ENCODE measurements around the gene NOA1. TPM values are rescaled to one million over a fixed set of nuclear protein-coding genes. Genes with fewer than 3 reads are reported as not detected.
"Not testable (repeated sequence)": the region's sequence is repeated elsewhere in the genome, so short reads cannot be mapped to it uniquely, and the experiment has no call there.

The NOA1 gene
- total RNA-seq, 4 donors from 2014 or later: 17.4 to 29.7 (median 23.3) TPM

DNA sequence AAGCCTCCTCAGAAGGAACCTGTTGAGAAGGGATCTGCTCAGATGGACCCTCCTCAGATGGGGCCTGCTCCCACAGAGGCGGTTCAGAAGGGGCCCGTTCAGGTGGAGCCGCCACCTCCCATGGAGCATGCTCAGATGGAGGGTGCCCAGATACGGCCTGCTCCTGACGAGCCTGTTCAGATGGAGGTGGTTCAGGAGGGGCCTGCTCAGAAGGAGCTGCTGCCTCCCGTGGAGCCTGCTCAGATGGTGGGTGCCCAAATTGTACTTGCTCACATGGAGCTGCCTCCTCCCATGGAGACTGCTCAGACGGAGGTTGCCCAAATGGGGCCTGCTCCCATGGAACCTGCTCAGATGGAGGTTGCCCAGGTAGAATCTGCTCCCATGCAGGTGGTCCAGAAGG, 46.8 kb downstream of the NOA1 start:
- no peak for DNase-seq (ENCODE audit: extremely low spot score)
- Histone ChIP-seq H3K4me3 (no peak overlapping the region), H3K27me3 (no peaks in the 10 kb centered on the region), H3K36me3 (peaks cover 12 to 39% (median 28%) of the 10 kb centered on the region in 4 donors), H3K4me1 (peaks cover 0 to 14% (median 0%) of the 10 kb centered on the region in 4 donors), H3K9me3 (no peaks in the 10 kb centered on the region), H3K27ac (replicated peaks in 1 of 4) (no peak overlapping the region)
- intact Hi-C loops (cut with DNase I): no loop called here
- WGBS: 100% methylated on average over 4 of the region's 7 CpGs
- TF ChIP-seq EP300 (IDR thresholded peaks at IDR 0.05): no peak
- no peak for TF ChIP-seq POLR2AphosphoS5 (IDR thresholded peaks at IDR 0.05)
- TF ChIP-seq, protein P1, sequence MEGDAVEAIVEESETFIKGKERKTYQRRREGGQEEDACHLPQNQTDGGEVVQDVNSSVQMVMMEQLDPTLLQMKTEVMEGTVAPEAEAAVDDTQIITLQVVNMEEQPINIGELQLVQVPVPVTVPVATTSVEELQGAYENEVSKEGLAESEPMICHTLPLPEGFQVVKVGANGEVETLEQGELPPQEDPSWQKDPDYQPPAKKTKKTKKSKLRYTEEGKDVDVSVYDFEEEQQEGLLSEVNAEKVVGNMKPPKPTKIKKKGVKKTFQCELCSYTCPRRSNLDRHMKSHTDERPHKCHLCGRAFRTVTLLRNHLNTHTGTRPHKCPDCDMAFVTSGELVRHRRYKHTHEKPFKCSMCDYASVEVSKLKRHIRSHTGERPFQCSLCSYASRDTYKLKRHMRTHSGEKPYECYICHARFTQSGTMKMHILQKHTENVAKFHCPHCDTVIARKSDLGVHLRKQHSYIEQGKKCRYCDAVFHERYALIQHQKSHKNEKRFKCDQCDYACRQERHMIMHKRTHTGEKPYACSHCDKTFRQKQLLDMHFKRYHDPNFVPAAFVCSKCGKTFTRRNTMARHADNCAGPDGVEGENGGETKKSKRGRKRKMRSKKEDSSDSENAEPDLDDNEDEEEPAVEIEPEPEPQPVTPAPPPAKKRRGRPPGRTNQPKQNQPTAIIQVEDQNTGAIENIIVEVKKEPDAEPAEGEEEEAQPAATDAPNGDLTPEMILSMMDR (IDR thresholded peaks at IDR 0.05): no peak

DNA sequence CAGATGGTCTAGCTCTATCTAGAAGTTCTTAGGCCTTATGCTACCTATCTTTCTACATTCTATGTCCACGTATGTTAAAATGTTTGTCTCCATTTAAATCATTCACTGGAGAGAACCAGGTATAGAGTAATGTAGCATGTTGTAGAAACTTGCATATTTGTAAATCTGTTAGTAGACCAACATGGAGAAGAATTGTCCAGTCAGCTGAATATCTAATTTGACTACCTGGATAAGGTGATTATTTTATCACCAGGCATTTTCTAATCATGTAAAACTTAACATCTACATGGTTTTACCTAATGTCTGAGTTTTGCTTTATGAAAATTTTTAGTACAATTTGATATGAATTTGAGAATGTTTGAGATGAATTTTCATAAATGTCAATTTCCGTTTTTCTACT, 50.2 kb downstream of the NOA1 start:
- Histone ChIP-seq H3K27me3 (no peaks in the 10 kb centered on the region), H3K9me3 (no peaks in the 10 kb centered on the region), H3K4me3 (no peak overlapping the region), H3K27ac (replicated peaks in 1 of 4) (no peak overlapping the region), H3K36me3 (peaks cover 14 to 72% (median 43%) of the 10 kb centered on the region in 4 donors), H3K4me1 (no peaks in the 10 kb centered on the region)
- no peak for DNase-seq (ENCODE audit: extremely low spot score)
- intact Hi-C loops (cut with DNase I): no loop called here
- TF ChIP-seq POLR2A (IDR thresholded peaks at IDR 0.05; ENCODE audit: low read depth) (no peak), POLR2AphosphoS5 (IDR thresholded peaks at IDR 0.05) (no peak), EP300 (IDR thresholded peaks at IDR 0.05) (no peak)
- TF ChIP-seq, protein P1 (IDR thresholded peaks at IDR 0.05): no peak
- 93% methylated on average over 2 of the region's 2 CpGs for WGBS

- not testable (repeated sequence) for H3K27me3 ChIP-seq; H3K9me3 ChIP-seq; H3K27ac ChIP-seq (replicated peaks in 1 of 4); DNase-seq (ENCODE audit: extremely low spot score); H3K4me3 ChIP-seq
- 95% methylated on average over 12 of the region's 12 CpGs for WGBS
- intact Hi-C loops (cut with DNase I): loop anchor here (5.0 kb wide), 1 partner anchor 42 kb away; no protein-coding TSS in a partner anchor
- Histone ChIP-seq H3K4me1 (peaks cover 42 to 60% (median 59%) of the 10 kb centered on the region in 4 donors), H3K36me3 (peaks cover 0 to 29% (median 14%) of the 10 kb centered on the region in 4 donors)
These were observed 62.4 kb downstream of the NOA1 start for GRCh38 chr4:56914977-56915376.

DNA sequence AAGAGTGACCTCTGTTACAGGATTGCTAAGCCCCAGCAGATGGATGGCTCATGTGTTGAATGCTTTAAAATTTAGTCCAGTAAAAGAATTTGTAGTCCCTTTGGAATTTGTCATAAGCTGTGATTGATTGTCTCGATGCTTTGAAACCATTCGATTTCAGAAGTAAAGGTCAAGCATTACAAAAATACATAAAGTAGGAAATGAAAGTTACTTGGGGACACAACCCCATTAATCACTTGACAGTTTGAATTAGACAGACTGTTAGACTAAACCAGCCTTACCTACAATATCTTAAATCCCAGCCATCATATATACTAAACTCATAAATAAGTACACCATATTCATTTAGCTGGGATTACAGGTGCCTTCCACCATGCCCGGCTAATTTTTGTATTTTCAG, 63.1 kb downstream of the NOA1 start:
- TF ChIP-seq POLR2AphosphoS5 (IDR thresholded peaks at IDR 0.05) (no peak), EP300 (IDR thresholded peaks at IDR 0.05) (no peak), POLR2A (IDR thresholded peaks at IDR 0.05; ENCODE audit: low read depth) (no peak)
- TF ChIP-seq, protein P1 (IDR thresholded peaks at IDR 0.05): no peak
- intact Hi-C loops (cut with DNase I): loop anchor here (5.0 kb wide), 1 partner anchor 43 kb away; no protein-coding TSS in a partner anchor
- 61% methylated on average over 3 of the region's 3 CpGs for WGBS
- H3K27me3 ChIP-seq: no peaks in the 10 kb centered on the region
- H3K9me3 ChIP-seq: no peaks in the 10 kb centered on the region
- peaks cover 0 to 26% (median 12%) of the 10 kb centered on the region in 4 donors for H3K36me3 ChIP-seq
- no peak overlapping the region for H3K4me3 ChIP-seq
- DNase-seq (ENCODE audit: extremely low spot score): no peak
- no peak overlapping the region for H3K27ac ChIP-seq (replicated peaks in 1 of 4)
- peaks cover 46 to 67% (median 65%) of the 10 kb centered on the region in 4 donors for H3K4me1 ChIP-seq

Small RNA genes within 50 kb of the gene (small RNA-seq; reads per million reads assigned to genes)
- 0 reads per million in 3 donors for gene RNU6-998P

Other genes with a start within 250 kb of the NOA1 start
- not detected for gene SPINK2, start 155.9 kb downstream of the NOA1 start, total RNA-seq
- gene REST, start 69.7 kb downstream of the NOA1 start, total RNA-seq: 10 to 100 TPM; 24.0 to 37.6 (median 30.1) TPM
- 10 to 100 TPM; 58.3 to 95.7 (median 74.0) TPM for gene POLR2B, start 1.3 kb upstream of the NOA1 start, total RNA-seq
- 1,000 to 10,000 TPM in 1 of 4 donors, 100 to 1,000 TPM in 3; 712 to 1,070 (median 762) TPM for gene IGFBP7, start 132.8 kb upstream of the NOA1 start, total RNA-seq